GM12878 (cell line): ENCODE measurements around the gene KCNN1. TPM values are rescaled to one million over a fixed set of nuclear protein-coding genes. Genes with fewer than 3 reads are reported as not detected.
A peak's percentile ranks its signal among the peaks of the same experiment; 100 is the strongest.

Experiments used
- ATF7 ChIP-seq: fragments of 450-650 bp; IDR thresholded peaks from 2 replicates; pipeline ENCODE4 v1.6.1; 2016; ENCODE audit warnings: low read depth, mild to moderate bottlenecking
- BACH1 ChIP-seq: fragments of 450-650 bp; IDR thresholded peaks from 2 replicates; pipeline ENCODE4 v1.6.1; 2017; ENCODE audit warnings: mild to moderate bottlenecking, borderline replicate concordance
- BCL11A ChIP-seq: IDR thresholded peaks from 2 replicates; pipeline ENCODE4 v1.6.1; 2011; ENCODE audit warnings: low read depth, low read length
- CEBPZ ChIP-seq: fragments of 150-350 bp; IDR thresholded peaks from 2 replicates; pipeline ENCODE4 v1.6.1; 2016; ENCODE audit warnings: low read depth, low read length
- CHD4 ChIP-seq: fragments of 200-600 bp; sonication (generic); IDR thresholded peaks from 2 replicates; pipeline ENCODE4 v1.6.1; 2016; ENCODE audit warnings: mild to moderate bottlenecking
- CREB1 ChIP-seq: IDR thresholded peaks from 2 replicates; pipeline ENCODE4 v1.6.1; 2012; ENCODE audit warnings: low read depth, mild to moderate bottlenecking, inconsistent platforms
- CREM ChIP-seq: IDR thresholded peaks from 2 replicates; pipeline ENCODE4 v1.6.1; 2014; ENCODE audit warnings: antibody characterized with exemption, low read depth
- CUX1 ChIP-seq: IDR thresholded peaks from 2 replicates; pipeline ENCODE4 v1.6.1; 2012; ENCODE audit warnings: improper control_type of control experiment, low read depth, low read length; ENCODE audit not compliant: insufficient replicate concordance
- GATAD2B ChIP-seq: fragments of 450-650 bp; conservative IDR thresholded peaks from 2 replicates; pipeline ENCODE4 v1.6.1; 2017; ENCODE audit warnings: low read depth, mild to moderate bottlenecking, moderate library complexity
- IKZF2 ChIP-seq, 2 experiments: fragments of 450-650 bp; IDR thresholded peaks; 2 replicates each; pipeline ENCODE4 v1.6.1; 2017; ENCODE audit warnings: mild to moderate bottlenecking in 2 of 2, moderate library complexity in 2 of 2
- IRF3 ChIP-seq: fragments of 450-650 bp; IDR thresholded peaks from 2 replicates; pipeline ENCODE4 v1.6.1; 2014; ENCODE audit warnings: mild to moderate bottlenecking
- MLLT1 ChIP-seq: fragments of 450-650 bp; IDR thresholded peaks from 2 replicates; pipeline ENCODE4 v1.6.1; 2016; ENCODE audit warnings: mild to moderate bottlenecking
- MTA2 ChIP-seq: fragments of 450-650 bp; IDR thresholded peaks from 2 replicates; pipeline ENCODE4 v1.6.1; 2016; ENCODE audit warnings: low read depth, mild to moderate bottlenecking, moderate library complexity
- RAD21 ChIP-seq: IDR thresholded peaks from 2 replicates; pipeline ENCODE4 v1.6.1; 2011; ENCODE audit warnings: mild to moderate bottlenecking, low read depth, low read length, moderate library complexity; ENCODE audit not compliant: insufficient read depth
- RBBP5 ChIP-seq: fragments of 200-600 bp; sonication (generic); conservative IDR thresholded peaks from 2 replicates; pipeline ENCODE4 v1.6.1; 2016
- RELA ChIP-seq: fragments of 450-650 bp; IDR thresholded peaks from 2 replicates; pipeline ENCODE4 v1.8.0; 2014; ENCODE audit warnings: borderline replicate concordance; ENCODE audit not compliant: partially characterized antibody
- RUNX3 ChIP-seq: IDR thresholded peaks from 2 replicates; pipeline ENCODE4 v1.6.1; 2012; ENCODE audit warnings: low read length, inconsistent platforms
- STAT1 ChIP-seq: fragments of 450-650 bp; conservative IDR thresholded peaks from 2 replicates; pipeline ENCODE4 v1.6.1; 2014; ENCODE audit warnings: antibody characterized with exemption, mild to moderate bottlenecking
- WRNIP1 ChIP-seq: IDR thresholded peaks from 2 replicates; pipeline ENCODE4 v1.6.1; 2011; ENCODE audit warnings: low read depth, low read length, improper control_type of control experiment, borderline replicate concordance
- YBX1 ChIP-seq: fragments of 450-650 bp; IDR thresholded peaks from 2 replicates; pipeline ENCODE4 v1.6.1; 2016; ENCODE audit warnings: antibody characterized with exemption
- ZNF207 ChIP-seq: fragments of 450-650 bp; IDR thresholded peaks from 2 replicates; pipeline ENCODE4 v1.6.1; 2014; ENCODE audit warnings: antibody characterized with exemption, mild to moderate bottlenecking, borderline replicate concordance
- polyA plus RNA-seq, 11 experiments: library from polyadenylated mRNA; depleted of rRNA in 4 of 11; unstranded in 6 of 11; stranded (reverse) in 5 of 11; fragments of >200 nt; fragmentation: Nextera tagmentation in 4 of 11; fragmentation: Illumina TruSeq in 1 of 11; extraction: Ambion mirVana in 4 of 11; extraction: Trizol in 1 of 11; gene quantifications; 1 replicate in 1 of 11; 2 replicates in 10 of 11; pipeline versions ENCODE4 v1.2.1 to v1.2.3, GENCODE V29; 2011 to 2016; ENCODE audit warnings: inconsistent platforms in 2 of 11, missing spikeins in 2 of 11, low read depth in 1 of 11
- total RNA-seq, 4 experiments: library from RNA; depleted of rRNA in 3 of 4; stranded (reverse); fragments of >200 nt in 3 of 4; fragmentation: Illumina TruSeq in 1 of 4; extraction: Trizol in 1 of 4; gene quantifications; 2 replicates each; pipeline versions ENCODE4 v1.2.1 to v1.2.3, GENCODE V29; 2013 to 2021

Gene KCNN1
- total and polyA plus RNA-seq, 10 of the 15 experiments (the other 5 are each of a cell fraction or from before 2014, with no cell fraction given): 0.02 to 0.95 (median 0.16) TPM; not detected in 1

- TF ChIP-seq BACH1 (0 out of 2 replicates have a peak, but pooled peaks have one; percentile 8), RELA (no peak), IRF3 (no peak), YBX1 (no peak), RUNX3 (0 out of 2 replicates have a peak, but pooled peaks have one; percentile 8), CREM (no peak), ZNF207 (no peak), STAT1 (no peak), RAD21 (no peak), CREB1 (no peak), ATF7 (no peak), RBBP5 (no peak), WRNIP1 (no peak), CEBPZ (no peak), CHD4 (no peak), IKZF2 (IDR thresholded peaks at IDR 0.05) (peak in 1 of 2 experiments; percentile 25; a peak in 2 of 4 replicates), GATAD2B (no peak), CUX1 (no peak), BCL11A (no peak), MLLT1 (no peak), MTA2 (no peak)
These were observed 35.5 kb downstream of the KCNN1 start (continued) for GRCh38 chr19:18002347-18002850.
